ENCODE data around the gene C5.

- TF ChIP-seq, protein P1, sequence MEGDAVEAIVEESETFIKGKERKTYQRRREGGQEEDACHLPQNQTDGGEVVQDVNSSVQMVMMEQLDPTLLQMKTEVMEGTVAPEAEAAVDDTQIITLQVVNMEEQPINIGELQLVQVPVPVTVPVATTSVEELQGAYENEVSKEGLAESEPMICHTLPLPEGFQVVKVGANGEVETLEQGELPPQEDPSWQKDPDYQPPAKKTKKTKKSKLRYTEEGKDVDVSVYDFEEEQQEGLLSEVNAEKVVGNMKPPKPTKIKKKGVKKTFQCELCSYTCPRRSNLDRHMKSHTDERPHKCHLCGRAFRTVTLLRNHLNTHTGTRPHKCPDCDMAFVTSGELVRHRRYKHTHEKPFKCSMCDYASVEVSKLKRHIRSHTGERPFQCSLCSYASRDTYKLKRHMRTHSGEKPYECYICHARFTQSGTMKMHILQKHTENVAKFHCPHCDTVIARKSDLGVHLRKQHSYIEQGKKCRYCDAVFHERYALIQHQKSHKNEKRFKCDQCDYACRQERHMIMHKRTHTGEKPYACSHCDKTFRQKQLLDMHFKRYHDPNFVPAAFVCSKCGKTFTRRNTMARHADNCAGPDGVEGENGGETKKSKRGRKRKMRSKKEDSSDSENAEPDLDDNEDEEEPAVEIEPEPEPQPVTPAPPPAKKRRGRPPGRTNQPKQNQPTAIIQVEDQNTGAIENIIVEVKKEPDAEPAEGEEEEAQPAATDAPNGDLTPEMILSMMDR (conservative IDR thresholded peaks at IDR 0.05 in 1 of 2, IDR thresholded peaks at IDR 0.05 in 1 of 2; ENCODE audit: extremely low read depth in 1 of 2, insufficient read depth in 1 of 2, low read depth in 1 of 2, low read length in 2 of 2), result no peak
- TF ChIP-seq EZH2 (IDR thresholded peaks at IDR 0.05; ENCODE audit: borderline replicate concordance, low read length), result no peak
Measured at GRCh38 chr9:120999317-120999716, 50.8 kb downstream of the C5 start.
